Duodenal mucosa (tissue), 2 donors: ENCODE measurements around the gene KIRREL1.
A peak's percentile ranks its signal among the peaks of the same experiment; 100 is the strongest.

ENCODE experiments used
- H3K27ac ChIP-seq: one replicate; pipeline ENCODE4 v1.7.0; 2013; ENCODE audit warnings: low read depth, low read length
- H3K27me3 ChIP-seq, 2 donors: one replicate each; pipeline ENCODE4 v1.7.0; 2013; ENCODE audit warnings: low read length in 2 of 2, control low read depth in 1 of 2; ENCODE audit not compliant: insufficient read depth in 2 of 2, control insufficient read depth in 1 of 2
- H3K36me3 ChIP-seq, 2 donors: one replicate each; pipeline ENCODE4 v1.7.0; 2013; ENCODE audit warnings: low read length in 2 of 2, control low read depth in 1 of 2; ENCODE audit not compliant: insufficient read depth in 2 of 2, control insufficient read depth in 1 of 2
- H3K4me1 ChIP-seq, 2 donors: one replicate each; pipeline ENCODE4 v1.7.0; 2013; ENCODE audit warnings: low read length in 2 of 2, control low read depth in 1 of 2; ENCODE audit not compliant: insufficient read depth in 2 of 2, control insufficient read depth in 1 of 2
- H3K4me3 ChIP-seq, 2 donors: one replicate each; pipeline ENCODE4 v1.7.0; 2013; ENCODE audit warnings: low read length in 2 of 2, low read depth in 1 of 2
- H3K9ac ChIP-seq, 2 donors: one replicate each; pipeline ENCODE4 v1.7.0; 2013; ENCODE audit warnings: low read length in 2 of 2, low read depth in 1 of 2
- H3K9me3 ChIP-seq, 2 donors: one replicate each; pipeline ENCODE4 v1.7.0; 2013; ENCODE audit warnings: low read length in 2 of 2, control low read depth in 1 of 2; ENCODE audit not compliant: control insufficient read depth in 1 of 2

KIRREL1 gene

GRCh38 chr1:157992833-157993146 lies 655 bp upstream of the KIRREL1 start:
- no peaks in the 10 kb centered on the region for H3K9me3 ChIP-seq
- H3K27me3 ChIP-seq, result peaks cover 0 to 2% of the 10 kb centered on the region in 2 donors
- peak overlapping the region; percentile 52 for H3K27ac ChIP-seq
- peaks cover 0 to 4% of the 10 kb centered on the region in 2 donors for H3K4me1 ChIP-seq
- no peaks in the 10 kb centered on the region for H3K36me3 ChIP-seq
- H3K4me3 ChIP-seq, result peak overlapping the region; percentile 66 to 72
- H3K9ac ChIP-seq, result no peak overlapping the region

- H3K9me3 ChIP-seq, result no peaks in the 10 kb centered on the region
- H3K9ac ChIP-seq, result peak overlapping the region; percentile 57 to 67
- H3K36me3 ChIP-seq, result no peaks in the 10 kb centered on the region
- H3K27me3 ChIP-seq, result peaks cover 0 to 2% of the 10 kb centered on the region in 2 donors
- peak overlapping the region; percentile 65 for H3K27ac ChIP-seq
- peaks cover 0 to 4% of the 10 kb centered on the region in 2 donors for H3K4me1 ChIP-seq
- peak overlapping the region; percentile 70 to 72 for H3K4me3 ChIP-seq
Measured at GRCh38 chr1:157993918-157994605, 617 bp downstream of the KIRREL1 start.

DNA sequence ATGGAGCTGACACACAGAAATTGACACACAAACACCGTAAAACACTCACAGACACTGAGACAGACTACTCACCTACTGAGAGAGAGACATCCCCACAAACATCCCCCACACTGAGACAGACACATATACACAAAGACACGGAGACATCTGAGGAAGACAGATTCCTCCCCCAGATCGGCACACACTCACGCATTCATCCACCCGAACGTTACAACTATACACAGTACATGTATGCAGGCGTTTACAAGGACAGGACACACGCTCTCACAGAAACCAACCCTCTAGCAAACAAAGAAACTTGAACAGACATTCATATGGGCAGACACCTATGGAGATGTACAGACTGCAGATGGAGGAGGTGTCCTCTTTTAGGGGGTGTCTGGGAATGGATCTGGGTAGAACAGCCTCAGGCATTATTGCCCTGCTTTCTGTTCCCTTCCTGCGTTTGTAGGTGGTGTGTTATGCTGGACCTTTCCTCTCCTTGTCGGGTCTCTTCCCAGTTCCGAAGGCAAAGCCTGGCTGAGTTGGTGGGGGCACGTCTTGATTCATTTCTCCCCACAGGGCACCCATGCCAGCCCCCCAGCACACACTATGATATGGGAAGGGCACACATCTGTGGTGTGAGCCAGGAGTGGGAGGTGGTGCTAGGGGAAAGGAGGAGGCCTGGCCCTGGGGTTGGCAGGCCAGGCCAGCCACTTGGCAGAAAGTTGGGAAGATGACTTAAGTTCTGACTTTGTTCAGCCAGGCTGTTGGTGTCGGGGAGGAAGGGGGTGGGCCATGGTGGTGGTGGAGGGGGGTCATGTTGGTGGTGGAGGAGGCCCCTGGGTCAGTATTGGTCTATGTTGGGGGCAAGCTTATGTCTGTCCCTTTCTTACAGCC lies 1.5 kb downstream of the KIRREL1 start:
- Histone ChIP-seq H3K27ac (no peak overlapping the region), H3K27me3 (peaks cover 0 to 2% of the 10 kb centered on the region in 2 donors), H3K9ac (peak overlapping the region; percentile 43 to 67)

DNA sequence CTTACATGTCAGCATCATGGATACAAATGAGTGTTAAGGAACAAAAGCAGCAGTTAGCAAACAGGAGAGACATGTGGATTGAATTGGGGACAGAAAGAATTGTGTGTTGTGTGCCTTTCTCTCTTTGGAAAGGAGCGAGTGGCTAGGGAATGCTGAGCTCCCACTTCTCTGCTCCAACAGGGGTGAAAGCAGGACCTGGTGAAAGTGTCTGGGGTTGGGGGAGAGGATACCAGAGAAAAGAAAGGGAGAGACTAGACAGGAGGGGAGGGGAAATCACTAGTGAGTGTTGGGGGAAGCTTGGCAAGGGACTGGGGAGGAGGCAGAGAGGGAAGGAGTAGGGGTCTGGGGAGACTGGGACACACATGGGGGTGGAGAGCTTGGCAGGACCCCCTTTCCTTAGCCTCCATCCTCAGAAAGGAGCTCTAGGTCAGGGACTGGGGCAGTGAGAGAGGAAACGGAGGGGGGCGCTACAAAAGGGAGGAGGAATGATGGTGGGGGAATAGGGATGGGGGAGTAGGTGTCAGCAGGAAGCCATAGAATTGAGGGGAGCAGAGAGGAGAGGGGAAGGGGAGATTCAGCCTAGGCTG lies 2.2 kb downstream of the KIRREL1 start:
- no peak overlapping the region for H3K27ac ChIP-seq
- peak overlapping the region in 1 of 2 donors; percentile 67 for H3K9ac ChIP-seq

More for the DNA sequence above, 1.5 kb downstream of the KIRREL1 start:
- no peaks in the 10 kb centered on the region for H3K9me3 ChIP-seq
- H3K36me3 ChIP-seq, result no peaks in the 10 kb centered on the region
- H3K4me3 ChIP-seq, result peak overlapping the region; percentile 45 to 51
- H3K4me1 ChIP-seq, result peaks cover 0 to 4% of the 10 kb centered on the region in 2 donors

DNA sequence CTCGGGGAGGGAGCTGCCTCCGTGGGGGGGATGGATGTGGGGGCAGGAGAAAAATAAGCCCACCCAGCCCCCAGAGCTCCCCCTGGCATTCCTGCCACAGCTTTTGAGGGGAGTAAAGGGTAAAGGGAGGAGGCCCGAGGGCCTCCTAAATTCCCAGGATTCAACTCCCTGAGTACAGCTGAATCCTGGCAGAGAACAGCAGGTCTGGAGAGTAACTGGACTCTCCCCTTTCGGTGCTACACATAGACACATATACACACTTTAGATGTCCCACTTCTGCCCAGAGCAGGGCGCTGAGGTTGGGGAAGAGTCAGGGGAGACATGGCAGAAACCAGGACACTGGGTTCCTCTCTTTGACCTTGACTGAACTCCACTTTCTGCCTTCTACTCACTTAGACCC lies 3.0 kb downstream of the KIRREL1 start:
- Histone ChIP-seq H3K4me1 (peaks cover 0 to 4% of the 10 kb centered on the region in 2 donors), H3K4me3 (no peak overlapping the region), H3K27me3 (peaks cover 0 to 2% of the 10 kb centered on the region in 2 donors), H3K9ac (no peak overlapping the region), H3K9me3 (no peaks in the 10 kb centered on the region), H3K36me3 (no peaks in the 10 kb centered on the region), H3K27ac (no peak overlapping the region)

More for the DNA sequence above, 2.2 kb downstream of the KIRREL1 start:
- peaks cover 0 to 4% of the 10 kb centered on the region in 2 donors for H3K4me1 ChIP-seq
- no peaks in the 10 kb centered on the region for H3K36me3 ChIP-seq
- H3K27me3 ChIP-seq, result peaks cover 0 to 2% of the 10 kb centered on the region in 2 donors
- no peaks in the 10 kb centered on the region for H3K9me3 ChIP-seq
- H3K4me3 ChIP-seq, result no peak overlapping the region

DNA sequence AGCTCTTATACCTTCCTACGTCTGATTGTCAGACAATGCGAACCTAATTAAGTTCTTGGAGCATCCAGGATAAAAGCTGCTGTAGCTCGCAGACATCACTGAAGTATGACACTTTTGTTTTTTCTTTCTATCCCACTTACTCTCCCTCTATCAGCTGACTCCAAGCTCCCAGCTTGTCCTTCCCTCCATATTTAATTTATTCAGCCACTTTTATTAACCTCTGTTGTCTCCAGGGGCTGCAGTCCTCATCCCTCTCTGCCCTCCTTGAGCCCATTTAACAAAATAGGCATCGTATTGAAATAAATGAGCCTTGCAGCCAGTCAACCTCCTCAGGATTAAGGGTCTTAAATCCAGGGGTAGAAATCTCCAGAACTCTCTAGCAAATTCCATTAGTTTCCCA lies 7.1 kb downstream of the KIRREL1 start:
- Histone ChIP-seq H3K9me3 (no peaks in the 10 kb centered on the region), H3K9ac (no peak overlapping the region), H3K36me3 (no peaks in the 10 kb centered on the region), H3K4me1 (no peaks in the 10 kb centered on the region), H3K4me3 (no peak overlapping the region), H3K27me3 (no peaks in the 10 kb centered on the region), H3K27ac (no peak overlapping the region)

DNA sequence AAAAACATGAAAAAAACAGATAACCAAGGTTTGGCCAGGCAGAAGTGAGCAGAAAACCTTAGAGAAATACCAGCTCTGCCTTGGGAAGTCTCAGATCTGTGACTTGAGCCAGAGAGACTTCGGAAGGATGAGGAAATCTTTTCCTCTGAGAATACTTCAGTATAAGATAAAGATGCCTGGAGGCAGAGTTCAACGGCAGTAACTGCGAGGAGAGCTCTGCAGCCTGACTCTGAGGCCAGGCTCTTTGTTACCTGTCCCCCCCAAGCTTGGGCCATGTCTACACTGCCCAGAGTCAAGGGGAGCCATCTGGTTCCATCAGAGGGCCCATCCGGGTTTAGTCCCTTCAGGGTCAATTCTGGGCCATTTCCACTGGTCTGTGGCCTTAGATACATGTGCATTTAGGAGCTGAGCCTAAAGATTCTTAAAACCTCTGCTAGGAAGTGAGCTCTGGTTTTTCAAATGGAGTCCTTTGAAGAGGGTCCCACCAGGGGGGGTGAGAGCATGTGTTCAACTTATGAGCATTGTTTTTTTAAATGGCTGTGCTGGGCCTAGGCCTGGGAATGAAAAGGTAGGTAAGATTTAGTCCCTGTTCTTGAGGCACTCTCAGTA lies 8.7 kb downstream of the KIRREL1 start:
- H3K36me3 ChIP-seq, result no peaks in the 10 kb centered on the region
- H3K9ac ChIP-seq, result no peak overlapping the region
- peaks cover 0 to 8% of the 10 kb centered on the region in 2 donors for H3K4me1 ChIP-seq
- H3K27me3 ChIP-seq, result no peaks in the 10 kb centered on the region
- H3K9me3 ChIP-seq, result no peaks in the 10 kb centered on the region
- no peak overlapping the region for H3K27ac ChIP-seq
- H3K4me3 ChIP-seq, result no peak overlapping the region

GRCh38 chr1:158002631-158003405 lies 9.4 kb downstream of the KIRREL1 start:
- Histone ChIP-seq H3K4me1 (peaks cover 0 to 13% of the 10 kb centered on the region in 2 donors), H3K27ac (no peak overlapping the region), H3K27me3 (no peaks in the 10 kb centered on the region), H3K9me3 (no peaks in the 10 kb centered on the region), H3K9ac (no peak overlapping the region), H3K4me3 (no peak overlapping the region), H3K36me3 (no peaks in the 10 kb centered on the region)

DNA sequence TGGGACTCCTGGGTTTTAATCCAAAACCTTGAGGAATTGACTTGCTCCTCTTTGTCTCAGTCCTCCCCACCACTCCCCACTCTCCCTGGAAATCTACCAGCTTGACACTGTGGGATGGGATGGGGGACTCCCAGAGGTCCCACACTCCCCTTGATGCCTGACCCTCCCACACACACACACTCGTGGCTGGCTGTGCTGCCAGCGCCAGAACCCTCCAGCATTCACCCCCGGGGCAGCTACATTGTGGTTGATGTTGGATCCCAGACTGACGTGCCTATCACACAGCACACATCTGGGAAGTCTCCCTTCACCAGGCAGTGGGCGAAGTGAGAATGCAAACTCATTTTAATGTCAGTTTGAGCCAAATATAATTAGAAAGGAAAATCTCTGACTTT lies 10.0 kb downstream of the KIRREL1 start:
- H3K4me3 ChIP-seq, result no peak overlapping the region
- H3K9ac ChIP-seq, result no peak overlapping the region
- no peak overlapping the region for H3K27ac ChIP-seq
- H3K27me3 ChIP-seq, result no peaks in the 10 kb centered on the region
- H3K4me1 ChIP-seq, result peaks cover 3 to 13% of the 10 kb centered on the region in 2 donors
- no peaks in the 10 kb centered on the region for H3K9me3 ChIP-seq
- H3K36me3 ChIP-seq, result no peaks in the 10 kb centered on the region
